Endothelial cell (in vitro differentiated cells): ENCODE results near the gene ST7. TPM values are rescaled to one million over a fixed set of nuclear protein-coding genes. Genes with fewer than 3 reads are reported as not detected.

Experiments used
- DNase-seq: peaks from one replicate; pipeline ENCODE4 v3.0.0; 2021; ENCODE audit warnings: low spot score
- H3K27ac Mint-ChIP-seq: one replicate; pipeline ENCODE4 v1.8.0; 2021; ENCODE audit warnings: mixed read lengths, inconsistent platforms; ENCODE audit not compliant: unreplicated experiment
- H3K27me3 Mint-ChIP-seq: one replicate; pipeline ENCODE4 v1.8.0; 2021; ENCODE audit warnings: mild to moderate bottlenecking, moderate library complexity, mixed read lengths, inconsistent platforms; ENCODE audit not compliant: unreplicated experiment
- H3K36me3 Mint-ChIP-seq: one replicate; pipeline ENCODE4 v1.8.0; 2021; ENCODE audit warnings: mild to moderate bottlenecking, low read depth, mixed read lengths, inconsistent platforms; ENCODE audit not compliant: unreplicated experiment
- H3K4me1 Mint-ChIP-seq: one replicate; pipeline ENCODE4 v1.8.0; 2021; ENCODE audit warnings: mild to moderate bottlenecking, mixed read lengths, inconsistent platforms; ENCODE audit not compliant: unreplicated experiment
- H3K4me3 Mint-ChIP-seq: one replicate; pipeline ENCODE4 v1.8.0; 2021; ENCODE audit warnings: mild to moderate bottlenecking, mixed read lengths, inconsistent platforms; ENCODE audit not compliant: unreplicated experiment
- H3K9me3 Mint-ChIP-seq: one replicate; pipeline ENCODE4 v1.8.0; 2021; ENCODE audit warnings: mixed read lengths, inconsistent platforms; ENCODE audit not compliant: unreplicated experiment
- CTCF ChIP-seq: fragments of 200-600 bp; sonication (generic); IDR thresholded peaks from one replicate; pipeline ENCODE4 v1.5.0; 2021; ENCODE audit warnings: antibody characterized with exemption; ENCODE audit not compliant: unreplicated experiment
- total RNA-seq: library from RNA; stranded (reverse); fragmentation: NEBNext Ultra II Directional; extraction: Animal tissue kit (Norgen Biotek cat#: 25700); gene quantifications from one replicate; pipeline ENCODE4 v1.2.1, GENCODE V29; 2021; ENCODE audit not compliant: unreplicated experiment

Gene ST7
- total RNA-seq, 1 donor from 2014 or later: 44.1 TPM

- DNase-seq: no peak
- no peak for TF ChIP-seq CTCF
- Mint-ChIP-seq H3K9me3 (no peaks in the 10 kb centered on the region), H3K4me3 (no peak overlapping the region), H3K27me3 (no peaks in the 10 kb centered on the region), H3K36me3 (no peaks in the 10 kb centered on the region), H3K27ac (peak overlapping the region; percentile 50), H3K4me1 (peaks cover 36% of the 10 kb centered on the region)
Measured at GRCh38 chr7:117088623-117089194, 135.4 kb downstream of the ST7 start.

- Mint-ChIP-seq H3K9me3 (no peaks in the 10 kb centered on the region), H3K4me3 (no peak overlapping the region), H3K4me1 (peaks cover 24% of the 10 kb centered on the region), H3K36me3 (no peaks in the 10 kb centered on the region), H3K27me3 (no peaks in the 10 kb centered on the region), H3K27ac (peak overlapping the region; percentile 1)
- no peak for DNase-seq
- no peak for TF ChIP-seq CTCF
Measured at GRCh38 chr7:117090791-117091190, 137.5 kb downstream of the ST7 start.

GRCh38 chr7:117091721-117092120 is 138.4 kb downstream of the ST7 start:
- Mint-ChIP-seq H3K9me3 (no peaks in the 10 kb centered on the region), H3K4me3 (no peak overlapping the region), H3K27me3 (no peaks in the 10 kb centered on the region), H3K27ac (peak overlapping the region; percentile 28), H3K36me3 (no peaks in the 10 kb centered on the region), H3K4me1 (peaks cover 18% of the 10 kb centered on the region)
- no peak for DNase-seq
- TF ChIP-seq CTCF: no peak

GRCh38 chr7:117092785-117093184 is 139.5 kb downstream of the ST7 start:
- Mint-ChIP-seq H3K4me1 (peaks cover 13% of the 10 kb centered on the region), H3K4me3 (no peak overlapping the region), H3K27me3 (no peaks in the 10 kb centered on the region), H3K36me3 (no peaks in the 10 kb centered on the region), H3K27ac (no peak overlapping the region), H3K9me3 (no peaks in the 10 kb centered on the region)
- no peak for TF ChIP-seq CTCF
- no peak for DNase-seq

GRCh38 chr7:117094457-117094856 is 141.2 kb downstream of the ST7 start:
- no peaks in the 10 kb centered on the region for H3K27me3 Mint-ChIP-seq
- TF ChIP-seq CTCF: no peak
- H3K4me1 Mint-ChIP-seq: peaks cover 11% of the 10 kb centered on the region
- no peak overlapping the region for H3K4me3 Mint-ChIP-seq
- H3K9me3 Mint-ChIP-seq: no peaks in the 10 kb centered on the region
- H3K27ac Mint-ChIP-seq: no peak overlapping the region
- DNase-seq: no peak
- no peaks in the 10 kb centered on the region for H3K36me3 Mint-ChIP-seq
